NCI-H2227 (cell line): Measurements from ENCODE around the gene COL9A1.

ENCODE experiments used
- DNase-seq: peaks from one replicate; lab custom pipeline; 2025; ENCODE audit not compliant: unreplicated experiment; lab: John Stamatoyannopoulos, UW

Gene COL9A1

DNA sequence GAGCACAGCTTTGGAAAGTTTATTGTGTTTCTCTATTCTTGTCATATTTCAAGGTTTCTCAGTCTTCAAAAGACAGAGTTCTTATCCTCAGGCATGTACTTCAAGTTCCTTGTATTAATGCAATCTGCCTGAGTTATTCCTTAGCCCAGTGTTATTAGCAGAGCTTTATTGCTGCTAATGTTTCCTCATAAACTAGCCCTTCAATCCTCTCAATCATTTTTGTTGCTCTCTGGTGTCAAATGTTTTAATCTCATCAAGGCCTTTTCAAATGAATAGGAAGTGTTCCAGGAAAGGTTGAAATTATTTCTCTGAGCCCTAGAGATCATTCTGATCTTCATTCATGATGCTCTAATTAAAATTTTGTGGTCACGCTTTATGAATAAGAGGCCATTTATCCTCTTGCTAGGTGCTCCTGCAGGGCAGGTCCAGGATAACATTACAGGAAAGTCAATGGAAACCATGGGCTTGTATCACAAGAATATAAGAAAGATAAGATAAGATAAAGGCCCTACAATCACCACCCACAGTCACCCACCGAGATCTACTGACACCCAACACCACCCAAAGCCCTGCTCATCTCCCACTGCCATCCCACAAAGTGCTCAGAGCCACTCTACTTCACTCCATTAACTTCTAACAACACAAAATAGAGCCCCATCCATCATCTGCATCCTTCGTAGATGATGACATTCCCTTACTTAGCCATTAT, 125.9 kb downstream of the COL9A1 start:
- DNase-seq: no peak

- DNase-seq: no peak
Measured at GRCh38 chr6:70175770-70176169, 127.1 kb downstream of the COL9A1 start.

GRCh38 chr6:70172252-70172651, 130.6 kb downstream of the COL9A1 start:
- DNase-seq: no peak

GRCh38 chr6:70171236-70171635, 131.6 kb downstream of the COL9A1 start:
- DNase-seq: no peak

DNA sequence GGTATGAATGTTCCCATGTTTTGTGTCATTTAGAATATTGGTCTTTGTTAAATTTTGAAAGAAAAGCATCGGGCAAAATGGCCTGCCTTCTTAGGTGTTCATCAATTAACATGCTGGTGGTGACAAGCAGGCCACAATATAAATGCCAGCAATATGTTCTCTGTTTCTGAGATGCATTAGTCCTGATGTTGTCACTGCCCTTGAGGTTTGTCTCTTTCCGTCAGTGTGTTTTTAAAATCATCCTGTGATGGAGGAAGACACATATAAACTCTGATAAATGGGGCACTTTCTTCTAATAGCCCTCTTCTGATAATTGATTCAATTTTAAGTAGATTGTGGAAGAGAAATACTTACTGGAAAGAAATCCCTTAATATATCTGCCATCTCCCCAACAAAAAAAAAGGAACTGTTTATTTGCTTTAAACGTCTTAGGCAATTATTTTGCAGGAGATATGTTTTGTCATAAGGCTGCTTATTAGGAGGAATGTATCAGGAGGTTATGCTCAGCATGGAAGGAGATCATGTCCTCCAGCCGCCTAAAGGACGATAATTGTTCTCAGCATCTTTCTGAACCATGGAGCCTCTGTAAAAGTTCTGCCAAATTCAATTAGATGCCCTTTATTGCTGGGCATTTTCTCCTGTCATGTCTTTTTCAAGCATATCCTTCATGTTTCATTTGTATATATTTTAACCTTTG, 134.1 kb downstream of the COL9A1 start:
- peak; percentile 62 for DNase-seq
